Uterus (tissue), 4 donors: ENCODE data around the gene HECW1. TPM values are rescaled to one million over a fixed set of nuclear protein-coding genes. Genes with fewer than 3 reads are reported as not detected.

Experiments
- DNase-seq, 2 donors: peaks; one replicate each; pipeline ENCODE4 v3.0.0-alpha.2; 2019 to 2020
- H3K27ac ChIP-seq, 2 donors: fragments of 200-600 bp; sonication (generic); 1 replicate in 1 of 2; 2 replicates in 1 of 2; pipeline ENCODE4 v1.5.1; 2016 to 2018
- H3K27me3 ChIP-seq, 2 donors: fragments of 200-600 bp; sonication (generic); one replicate each; pipeline ENCODE4 v1.5.1; 2018 to 2019; ENCODE audit warnings: control low read depth in 1 of 2
- H3K36me3 ChIP-seq, 2 donors: fragments of 200-600 bp; sonication (generic); one replicate each; pipeline ENCODE4 v1.5.1; 2019; ENCODE audit warnings: control low read depth in 1 of 2
- H3K4me1 ChIP-seq, 2 donors: fragments of 200-600 bp; sonication (generic); one replicate each; pipeline ENCODE4 v1.5.1; 2018 to 2019; ENCODE audit warnings: control low read depth in 1 of 2
- H3K4me3 ChIP-seq, 2 donors: fragments of 200-600 bp; sonication (generic); 1 replicate in 1 of 2; 2 replicates in 1 of 2; pipeline ENCODE4 v1.5.1; 2018 to 2019; ENCODE audit warnings: mild to moderate bottlenecking in 1 of 2
- H3K9me3 ChIP-seq, 2 donors: fragments of 200-600 bp; sonication (generic); one replicate each; pipeline ENCODE4 v1.5.1; 2019; ENCODE audit warnings: control low read depth in 1 of 2
- CTCF ChIP-seq, 4 experiments: fragments of 200-600 bp in 2 of 4; fragments of 450-650 bp in 2 of 4; sonication (generic) in 2 of 4; IDR thresholded peaks; one replicate each; pipeline ENCODE4 v1.5.1; 2016 to 2019; ENCODE audit warnings: antibody characterized with exemption in 4 of 4, mild to moderate bottlenecking in 2 of 4, moderate library complexity in 1 of 4
- POLR2A ChIP-seq, 2 donors: fragments of 450-650 bp; IDR thresholded peaks; one replicate each; pipeline ENCODE4 v1.6.1; 2016; ENCODE audit warnings: antibody characterized with exemption in 2 of 2, mild to moderate bottlenecking in 1 of 2, moderate library complexity in 1 of 2
- intact Hi-C: fragments of 100-400 bp; cut with DNase I; formaldehyde crosslinking; loops from one replicate; pipeline ENCODE4 v1.15.1; 2023; ENCODE audit warnings: low total_unique reads
- total RNA-seq, 4 donors: library from RNA; depleted of rRNA in 3 of 4; stranded (reverse); fragments of >200 nt in 3 of 4; gene quantifications; one replicate each; pipeline versions ENCODE4 v1.1.0 to v1.2.4, GENCODE V29; 2014 to 2023
- donor health status: DM: yes; HTN: yes; CAD: no.

Gene HECW1
- total RNA-seq, 4 donors from 2014 or later = 0.28 TPM; not detected in 3

GRCh38 chr7:43531700-43532099 is 419.3 kb downstream of the HECW1 start:
- no peaks in the 10 kb centered on the region for H3K36me3 ChIP-seq
- TF ChIP-seq POLR2A (IDR thresholded peaks at IDR 0.05) (no peak), CTCF (IDR thresholded peaks at IDR 0.05) (no peak)
- no peak overlapping the region for H3K4me3 ChIP-seq
- no peak overlapping the region for H3K27ac ChIP-seq
- DNase-seq = no peak
- no peaks in the 10 kb centered on the region for H3K9me3 ChIP-seq
- intact Hi-C loops = no loop called here
- H3K27me3 ChIP-seq = no peaks in the 10 kb centered on the region
- H3K4me1 ChIP-seq = peaks cover 0 to 5% of the 10 kb centered on the region in 2 donors

GRCh38 chr7:43533801-43534479 is 421.5 kb downstream of the HECW1 start:
- intact Hi-C loops = no loop called here
- Histone ChIP-seq H3K36me3 (no peaks in the 10 kb centered on the region), H3K4me3 (no peak overlapping the region), H3K4me1 (peaks cover 0 to 5% of the 10 kb centered on the region in 2 donors), H3K9me3 (no peaks in the 10 kb centered on the region), H3K27ac (peak overlapping the region; percentile 7 to 59), H3K27me3 (no peaks in the 10 kb centered on the region)
- TF ChIP-seq POLR2A (IDR thresholded peaks at IDR 0.05) (no peak), CTCF (IDR thresholded peaks at IDR 0.05) (no peak)
- no peak for DNase-seq

GRCh38 chr7:43535031-43535451 is 422.6 kb downstream of the HECW1 start:
- no peak overlapping the region for H3K4me3 ChIP-seq
- H3K4me1 ChIP-seq = peaks cover 0 to 5% of the 10 kb centered on the region in 2 donors
- H3K36me3 ChIP-seq = no peaks in the 10 kb centered on the region
- no peaks in the 10 kb centered on the region for H3K9me3 ChIP-seq
- intact Hi-C loops = no loop called here
- DNase-seq = peak in 1 of 2 donors; percentile 24
- no peaks in the 10 kb centered on the region for H3K27me3 ChIP-seq
- TF ChIP-seq POLR2A (IDR thresholded peaks at IDR 0.05) (no peak), CTCF (IDR thresholded peaks at IDR 0.05) (no peak)
- H3K27ac ChIP-seq = peak overlapping the region in 1 of 2 donors; percentile 59

- H3K27ac ChIP-seq = peak overlapping the region in 1 of 2 donors; percentile 18
- no peaks in the 10 kb centered on the region for H3K36me3 ChIP-seq
- no peak overlapping the region for H3K4me3 ChIP-seq
- H3K27me3 ChIP-seq = no peaks in the 10 kb centered on the region
- intact Hi-C loops = no loop called here
- TF ChIP-seq CTCF (IDR thresholded peaks at IDR 0.05) (no peak), POLR2A (IDR thresholded peaks at IDR 0.05) (no peak)
- H3K9me3 ChIP-seq = no peaks in the 10 kb centered on the region
- DNase-seq = no peak
- H3K4me1 ChIP-seq = peaks cover 0 to 5% of the 10 kb centered on the region in 2 donors
Measured at GRCh38 chr7:43535810-43536585, 423.6 kb downstream of the HECW1 start.

GRCh38 chr7:43536773-43537172 is 424.3 kb downstream of the HECW1 start:
- TF ChIP-seq POLR2A (IDR thresholded peaks at IDR 0.05) (no peak), CTCF (IDR thresholded peaks at IDR 0.05) (no peak)
- Histone ChIP-seq H3K4me3 (no peak overlapping the region), H3K27ac (no peak overlapping the region), H3K4me1 (peaks cover 0 to 5% of the 10 kb centered on the region in 2 donors), H3K9me3 (no peaks in the 10 kb centered on the region), H3K27me3 (no peaks in the 10 kb centered on the region), H3K36me3 (no peaks in the 10 kb centered on the region)
- no peak for DNase-seq
- intact Hi-C loops = no loop called here
